Uterus (tissue), 4 donors: ENCODE data around the gene ELMO1. TPM values are rescaled to one million over a fixed set of nuclear protein-coding genes. Genes with fewer than 3 reads are reported as not detected.

Experiments
- DNase-seq, 2 donors: peaks; one replicate each; pipeline ENCODE4 v3.0.0-alpha.2; 2019 to 2020
- H3K27ac ChIP-seq, 2 donors: fragments of 200-600 bp; sonication (generic); 1 replicate in 1 of 2; 2 replicates in 1 of 2; pipeline ENCODE4 v1.5.1; 2016 to 2018
- H3K27me3 ChIP-seq, 2 donors: fragments of 200-600 bp; sonication (generic); one replicate each; pipeline ENCODE4 v1.5.1; 2018 to 2019; ENCODE audit warnings: control low read depth in 1 of 2
- H3K36me3 ChIP-seq, 2 donors: fragments of 200-600 bp; sonication (generic); one replicate each; pipeline ENCODE4 v1.5.1; 2019; ENCODE audit warnings: control low read depth in 1 of 2
- H3K4me1 ChIP-seq, 2 donors: fragments of 200-600 bp; sonication (generic); one replicate each; pipeline ENCODE4 v1.5.1; 2018 to 2019; ENCODE audit warnings: control low read depth in 1 of 2
- H3K4me3 ChIP-seq, 2 donors: fragments of 200-600 bp; sonication (generic); 1 replicate in 1 of 2; 2 replicates in 1 of 2; pipeline ENCODE4 v1.5.1; 2018 to 2019; ENCODE audit warnings: mild to moderate bottlenecking in 1 of 2
- H3K9me3 ChIP-seq, 2 donors: fragments of 200-600 bp; sonication (generic); one replicate each; pipeline ENCODE4 v1.5.1; 2019; ENCODE audit warnings: control low read depth in 1 of 2
- POLR2A ChIP-seq, 2 donors: fragments of 450-650 bp; IDR thresholded peaks; one replicate each; pipeline ENCODE4 v1.6.1; 2016; ENCODE audit warnings: antibody characterized with exemption in 2 of 2, mild to moderate bottlenecking in 1 of 2, moderate library complexity in 1 of 2
- intact Hi-C: fragments of 100-400 bp; cut with DNase I; formaldehyde crosslinking; loops from one replicate; pipeline ENCODE4 v1.15.1; 2023; ENCODE audit warnings: low total_unique reads
- total RNA-seq, 4 donors: library from RNA; depleted of rRNA in 3 of 4; stranded (reverse); fragments of >200 nt in 3 of 4; gene quantifications; one replicate each; pipeline versions ENCODE4 v1.1.0 to v1.2.4, GENCODE V29; 2014 to 2023
- TF ChIP-seq, protein P1 (sequence below), 4 experiments: fragments of 200-600 bp in 2 of 4; fragments of 450-650 bp in 2 of 4; sonication (generic) in 2 of 4; IDR thresholded peaks; one replicate each; pipeline ENCODE4 v1.5.1; 2016 to 2019; ENCODE audit warnings: antibody characterized with exemption in 4 of 4, mild to moderate bottlenecking in 2 of 4, moderate library complexity in 1 of 4
- donor health status: DM: yes; HTN: yes; CAD: no.

The ELMO1 gene
- total RNA-seq, 4 donors from 2014 or later = 37.9 to 64.7 (median 55.5) TPM

DNA sequence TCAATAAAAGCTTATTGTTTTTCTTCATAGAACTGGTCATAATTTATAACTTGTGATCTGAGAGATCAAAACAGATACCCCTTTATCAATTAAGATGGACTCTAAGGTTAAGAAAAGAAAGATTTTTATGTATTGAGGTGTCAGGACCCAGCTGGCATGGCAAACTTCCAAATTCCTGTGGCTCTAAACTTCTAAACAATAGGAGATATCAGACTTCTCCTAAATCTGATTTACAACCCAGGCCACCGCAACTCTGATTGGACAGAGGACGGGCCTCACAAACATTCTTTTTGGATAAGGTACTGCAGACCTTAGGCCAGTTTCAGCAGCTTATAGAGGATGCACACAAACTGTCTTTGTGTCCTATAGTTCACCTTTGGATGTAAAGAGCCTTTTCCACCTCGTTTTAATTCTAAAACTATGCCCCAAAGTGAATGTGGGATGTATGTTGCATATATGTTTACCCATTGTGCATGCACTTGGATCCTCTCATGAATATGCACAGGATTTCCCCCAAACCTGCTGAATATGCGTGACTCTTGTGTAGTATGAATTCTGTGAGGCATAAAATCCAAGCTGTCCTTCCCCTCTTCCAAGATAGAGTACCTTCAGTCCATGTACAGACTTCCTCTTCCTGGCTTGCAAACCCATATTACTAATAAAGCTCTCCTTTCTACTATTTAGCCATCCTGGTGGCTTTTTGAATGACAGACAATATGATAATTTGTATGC lies 69.0 kb downstream of the ELMO1 start:
- no peak for DNase-seq
- H3K4me3 ChIP-seq = no peak overlapping the region
- intact Hi-C loops = no loop called here
- no peaks in the 10 kb centered on the region for H3K27me3 ChIP-seq
- TF ChIP-seq POLR2A (IDR thresholded peaks at IDR 0.05) = no peak
- TF ChIP-seq, protein P1, sequence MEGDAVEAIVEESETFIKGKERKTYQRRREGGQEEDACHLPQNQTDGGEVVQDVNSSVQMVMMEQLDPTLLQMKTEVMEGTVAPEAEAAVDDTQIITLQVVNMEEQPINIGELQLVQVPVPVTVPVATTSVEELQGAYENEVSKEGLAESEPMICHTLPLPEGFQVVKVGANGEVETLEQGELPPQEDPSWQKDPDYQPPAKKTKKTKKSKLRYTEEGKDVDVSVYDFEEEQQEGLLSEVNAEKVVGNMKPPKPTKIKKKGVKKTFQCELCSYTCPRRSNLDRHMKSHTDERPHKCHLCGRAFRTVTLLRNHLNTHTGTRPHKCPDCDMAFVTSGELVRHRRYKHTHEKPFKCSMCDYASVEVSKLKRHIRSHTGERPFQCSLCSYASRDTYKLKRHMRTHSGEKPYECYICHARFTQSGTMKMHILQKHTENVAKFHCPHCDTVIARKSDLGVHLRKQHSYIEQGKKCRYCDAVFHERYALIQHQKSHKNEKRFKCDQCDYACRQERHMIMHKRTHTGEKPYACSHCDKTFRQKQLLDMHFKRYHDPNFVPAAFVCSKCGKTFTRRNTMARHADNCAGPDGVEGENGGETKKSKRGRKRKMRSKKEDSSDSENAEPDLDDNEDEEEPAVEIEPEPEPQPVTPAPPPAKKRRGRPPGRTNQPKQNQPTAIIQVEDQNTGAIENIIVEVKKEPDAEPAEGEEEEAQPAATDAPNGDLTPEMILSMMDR (IDR thresholded peaks at IDR 0.05) = no peak
- H3K36me3 ChIP-seq = no peaks in the 10 kb centered on the region
- H3K9me3 ChIP-seq = no peaks in the 10 kb centered on the region
- H3K27ac ChIP-seq = no peak overlapping the region
- H3K4me1 ChIP-seq = no peaks in the 10 kb centered on the region

DNA sequence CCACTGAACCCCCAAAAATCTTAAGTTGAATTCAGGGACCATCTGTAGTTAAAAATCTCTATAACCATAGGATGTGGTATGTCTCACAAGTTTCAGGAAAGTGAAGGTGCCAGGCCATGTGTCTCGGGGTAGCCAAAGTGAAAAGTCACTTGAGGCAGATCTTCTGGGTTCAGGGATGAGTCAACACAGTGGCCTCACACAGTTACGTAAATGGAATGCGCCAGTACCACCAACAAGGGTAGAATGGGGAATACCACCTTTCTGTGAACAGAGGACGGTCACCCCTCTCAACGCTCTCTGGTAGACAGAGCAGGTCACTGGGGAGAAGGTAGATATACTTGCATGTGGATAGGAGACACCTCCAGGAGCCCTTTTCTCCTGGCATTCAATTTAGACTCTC lies 71.4 kb downstream of the ELMO1 start:
- no peak overlapping the region for H3K4me3 ChIP-seq
- H3K27ac ChIP-seq = no peak overlapping the region
- no peaks in the 10 kb centered on the region for H3K9me3 ChIP-seq
- DNase-seq = no peak
- TF ChIP-seq, protein P1 (IDR thresholded peaks at IDR 0.05) = no peak
- no peak for TF ChIP-seq POLR2A (IDR thresholded peaks at IDR 0.05)
- H3K36me3 ChIP-seq = no peaks in the 10 kb centered on the region
- H3K27me3 ChIP-seq = no peaks in the 10 kb centered on the region
- intact Hi-C loops = no loop called here
- H3K4me1 ChIP-seq = no peaks in the 10 kb centered on the region

DNA sequence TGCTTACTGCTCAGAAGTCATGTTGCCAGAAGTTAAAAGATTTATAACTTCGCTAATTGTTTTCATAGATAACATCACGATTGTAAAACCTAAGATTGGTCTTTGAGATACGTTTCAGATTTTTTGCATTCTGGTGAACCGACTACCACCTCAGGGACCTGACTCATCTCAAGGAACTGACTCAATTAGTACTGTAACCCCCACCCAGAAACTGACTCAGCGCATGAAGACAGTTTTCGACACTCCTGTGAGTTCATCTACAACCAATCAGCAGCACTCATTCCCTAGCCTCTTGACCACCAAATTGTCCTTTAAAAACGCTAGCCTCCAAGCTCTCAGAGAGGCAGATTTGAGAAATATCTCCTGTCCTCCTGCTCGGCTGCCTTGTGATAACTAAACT lies 72.3 kb downstream of the ELMO1 start:
- H3K4me3 ChIP-seq = no peak overlapping the region
- no peak for DNase-seq
- no peak overlapping the region for H3K27ac ChIP-seq
- TF ChIP-seq, protein P1 (IDR thresholded peaks at IDR 0.05) = no peak
- TF ChIP-seq POLR2A (IDR thresholded peaks at IDR 0.05) = no peak
- H3K27me3 ChIP-seq = no peaks in the 10 kb centered on the region
- no peaks in the 10 kb centered on the region for H3K4me1 ChIP-seq
- H3K9me3 ChIP-seq = no peaks in the 10 kb centered on the region
- intact Hi-C loops = no loop called here
- no peaks in the 10 kb centered on the region for H3K36me3 ChIP-seq

DNA sequence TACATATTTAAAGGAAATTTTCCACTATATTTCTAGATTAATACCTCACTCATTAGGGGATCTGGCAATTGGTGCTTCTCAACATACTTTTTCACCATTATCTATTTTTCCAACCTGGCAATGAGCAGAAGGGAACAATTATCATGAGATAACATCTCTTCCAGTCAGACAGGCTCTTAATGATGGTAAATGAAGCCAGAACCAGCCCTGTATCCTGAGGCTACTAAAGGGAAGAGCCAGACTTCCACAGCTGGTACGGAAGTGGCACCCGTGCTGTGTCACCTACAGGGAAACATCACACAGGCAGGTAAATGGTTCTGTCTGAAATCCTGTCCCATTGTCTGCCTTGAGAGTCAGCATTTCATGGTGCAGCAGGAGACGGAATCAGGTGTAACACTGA lies 75.9 kb downstream of the ELMO1 start:
- TF ChIP-seq, protein P1 (IDR thresholded peaks at IDR 0.05) = no peak
- TF ChIP-seq POLR2A (IDR thresholded peaks at IDR 0.05) = no peak
- DNase-seq = no peak
- no peak overlapping the region for H3K4me3 ChIP-seq
- intact Hi-C loops = no loop called here
- H3K27ac ChIP-seq = no peak overlapping the region
- no peaks in the 10 kb centered on the region for H3K9me3 ChIP-seq
- no peaks in the 10 kb centered on the region for H3K36me3 ChIP-seq
- H3K27me3 ChIP-seq = no peaks in the 10 kb centered on the region
- H3K4me1 ChIP-seq = no peaks in the 10 kb centered on the region

DNA sequence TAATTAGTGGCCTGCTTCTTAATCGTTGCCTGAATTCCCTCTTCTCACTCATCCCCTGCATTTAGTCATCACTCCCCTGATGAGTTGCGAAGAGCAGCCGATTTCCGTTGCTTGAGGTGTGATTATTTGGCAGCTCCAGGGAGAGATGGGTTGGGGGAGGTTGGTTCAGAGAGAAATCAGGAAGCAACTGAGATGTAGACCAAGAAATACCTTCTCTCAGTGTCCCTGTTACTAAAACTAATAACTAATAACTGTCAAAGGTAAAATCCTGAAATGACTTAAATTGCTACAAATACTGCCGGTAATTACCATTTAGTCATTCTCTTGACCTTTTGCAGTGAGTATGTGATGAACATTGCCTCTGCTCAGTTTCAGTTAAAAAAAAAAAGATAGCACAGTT lies 76.9 kb downstream of the ELMO1 start:
- no peaks in the 10 kb centered on the region for H3K36me3 ChIP-seq
- intact Hi-C loops = no loop called here
- H3K9me3 ChIP-seq = no peaks in the 10 kb centered on the region
- H3K27ac ChIP-seq = no peak overlapping the region
- H3K4me3 ChIP-seq = no peak overlapping the region
- H3K4me1 ChIP-seq = no peaks in the 10 kb centered on the region
- no peak for DNase-seq
- TF ChIP-seq POLR2A (IDR thresholded peaks at IDR 0.05) = no peak
- TF ChIP-seq, protein P1 (IDR thresholded peaks at IDR 0.05) = no peak
- H3K27me3 ChIP-seq = no peaks in the 10 kb centered on the region
